ENCODE results near the gene AGRP.
"Not testable (repeated sequence)": the region's sequence is repeated elsewhere in the genome, so short reads cannot be mapped to it uniquely, and the experiment has no call there.

AGRP gene

GRCh38 chr16:67504031-67505021, 21.0 kb upstream of the AGRP start:
- DNase-seq, result peak; percentile 80

DNA sequence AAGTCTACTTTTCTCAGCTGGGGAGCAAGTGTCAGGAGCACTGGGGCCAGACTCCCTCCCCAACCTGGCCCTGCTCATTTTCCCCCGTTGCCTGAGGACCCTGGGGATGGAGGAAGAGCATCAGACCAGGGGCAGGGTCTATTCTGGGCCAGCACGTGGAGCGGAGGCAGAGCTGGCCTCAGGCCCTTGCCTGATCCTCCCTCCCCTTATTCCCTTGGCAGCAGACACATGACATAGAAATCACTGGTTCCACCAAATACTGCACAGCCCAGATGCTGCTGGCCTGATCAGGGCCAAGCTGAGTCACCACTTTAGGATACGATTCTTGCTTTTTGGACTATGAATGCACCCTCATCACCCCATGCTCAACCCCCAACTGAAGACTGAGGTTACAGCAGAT, 15.8 kb upstream of the AGRP start:
- no peak for DNase-seq

GRCh38 chr16:67490335-67491096, 7.2 kb upstream of the AGRP start:
- DNase-seq, result no peak

GRCh38 chr16:67489401-67490083, 6.2 kb upstream of the AGRP start:
- DNase-seq, result no peak

GRCh38 chr16:67487561-67487960, 4.2 kb upstream of the AGRP start:
- not testable (repeated sequence) for DNase-seq

DNA sequence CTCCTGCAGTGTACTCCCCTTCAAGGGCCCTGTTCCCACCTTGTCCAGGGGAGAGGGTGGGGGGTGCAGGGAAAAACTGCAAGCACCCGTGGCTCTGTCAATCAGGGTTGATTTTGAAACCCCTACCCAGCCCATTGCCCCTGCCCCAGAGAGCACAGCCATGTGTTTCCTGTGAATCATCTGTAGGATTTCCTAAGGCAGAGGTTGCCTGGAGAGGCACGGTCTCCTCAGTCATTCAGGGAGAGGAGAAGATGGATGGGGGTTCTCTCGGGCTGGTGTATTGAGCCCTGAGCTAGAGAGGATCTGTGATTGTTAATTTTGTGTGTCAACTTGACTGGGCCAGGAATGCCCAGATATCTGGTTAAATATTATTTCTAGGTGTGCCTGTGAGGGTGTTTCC, 3.5 kb upstream of the AGRP start:
- no peak for DNase-seq

DNA sequence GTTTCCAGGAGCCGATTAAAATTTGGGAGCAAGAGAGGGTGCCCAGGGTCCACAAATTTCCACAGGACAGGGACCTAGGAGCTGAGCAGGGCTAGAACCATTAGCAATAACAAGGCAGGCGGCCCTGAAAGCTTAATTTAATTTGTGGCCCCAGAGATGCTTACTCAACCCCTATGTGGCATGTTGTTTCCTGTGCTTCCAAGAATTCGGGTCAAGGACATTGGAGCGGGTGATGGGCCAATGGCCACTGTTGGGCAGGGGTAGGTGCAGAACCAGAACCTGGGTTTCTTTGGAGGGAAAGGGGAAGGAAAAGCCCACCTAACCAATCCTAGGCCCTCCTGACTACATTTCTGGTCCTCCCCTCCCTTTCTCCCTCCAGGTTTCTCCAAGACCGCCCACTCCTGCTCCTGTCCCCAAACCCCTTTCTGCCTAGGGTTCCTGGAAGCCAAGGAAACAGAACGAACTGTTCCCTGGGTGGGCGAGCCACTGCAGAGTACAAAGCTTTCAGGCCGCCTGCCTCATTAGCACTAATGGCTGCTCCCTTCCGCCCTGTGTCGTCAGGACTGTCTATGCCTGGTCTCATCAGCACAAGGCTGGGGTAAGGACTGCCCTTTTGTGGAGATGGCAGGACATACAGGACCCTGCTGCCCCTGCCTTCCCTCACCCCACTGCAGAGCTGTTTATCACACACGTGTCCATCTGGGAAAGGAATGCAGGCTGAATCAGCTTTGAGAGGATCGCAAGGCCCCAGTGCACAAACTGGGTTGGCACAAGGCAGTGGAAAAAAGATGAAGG, 581 bp upstream of the AGRP start:
- DNase-seq, result no peak

GRCh38 chr16:67482233-67482924, 968 bp downstream of the AGRP start:
- DNase-seq, result no peak

DNA sequence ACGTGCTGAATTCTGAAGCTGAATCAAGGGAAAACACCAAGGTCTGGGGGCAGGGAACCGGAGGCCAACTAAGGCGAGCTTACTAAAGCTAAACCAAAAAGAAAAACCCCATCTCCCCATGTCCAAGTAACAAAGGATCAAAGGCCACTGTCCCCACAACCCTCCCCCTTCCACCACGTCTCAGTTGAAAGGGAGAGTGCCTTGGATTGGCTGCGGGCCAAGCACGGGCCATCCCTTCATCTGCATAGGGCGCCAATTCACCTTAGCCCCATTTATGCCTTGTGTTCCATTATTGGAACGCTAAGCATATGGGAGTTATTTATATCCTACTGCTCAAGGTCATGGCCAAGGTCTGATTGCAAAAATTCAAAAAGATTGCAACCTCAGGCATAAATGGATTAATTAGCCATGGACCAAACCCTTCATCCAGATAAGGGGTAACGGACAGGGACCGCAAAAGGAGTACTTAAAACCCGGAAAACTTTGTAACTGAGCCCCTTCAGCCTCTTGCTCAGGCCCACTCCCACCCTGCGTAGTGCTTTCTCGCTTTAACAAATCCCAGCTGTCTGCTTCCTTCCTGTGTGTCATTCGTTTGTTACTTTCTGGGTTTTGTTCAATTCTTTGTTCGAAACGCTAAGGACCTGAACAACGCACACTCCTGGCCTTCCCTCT, 1.6 kb downstream of the AGRP start:
- DNase-seq, result peak; percentile 33

GRCh38 chr16:67480833-67481560, 2.4 kb downstream of the AGRP start, which contains the start of gene ATP6V0D1:
TSS of gene ATP6V0D1 (minus strand) at chr16:67481157. CDS start at chr16:67481086, 71 bp downstream.
- DNase-seq, result peak; percentile 97

DNA sequence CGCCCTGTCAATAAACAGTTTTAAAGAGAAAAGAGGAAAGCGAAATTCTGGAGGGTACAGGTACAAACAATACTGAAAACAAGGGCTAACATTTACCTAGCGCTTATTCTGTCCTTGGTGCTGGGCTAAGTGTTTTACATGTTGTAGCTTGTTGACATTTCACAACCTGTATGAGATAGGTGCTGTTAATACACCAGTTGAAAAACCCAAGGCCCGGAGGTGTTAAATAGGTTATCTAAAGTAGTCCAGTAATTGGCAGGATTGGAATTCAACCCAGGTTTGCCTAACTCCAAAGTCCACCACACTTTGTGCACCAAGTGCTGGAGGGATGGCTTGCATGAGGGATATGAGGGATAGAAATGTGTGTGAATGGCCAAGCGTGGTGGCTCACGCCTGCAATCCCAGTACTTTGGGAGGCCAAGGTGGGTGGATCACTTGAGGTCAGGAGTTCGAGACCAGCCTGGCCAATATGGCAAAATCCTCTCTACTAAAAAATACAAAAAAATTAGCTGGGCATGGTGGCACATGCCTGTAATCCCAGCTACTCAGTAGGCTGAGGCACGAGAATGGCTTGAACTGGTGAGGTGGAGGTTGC, 5.3 kb downstream of the AGRP start:
- no peak for DNase-seq

- no peak for DNase-seq
Measured at GRCh38 chr16:67474551-67475455, 8.5 kb downstream of the AGRP start.

- DNase-seq, result no peak
Measured at GRCh38 chr16:67471758-67472384, 11.5 kb downstream of the AGRP start.

GRCh38 chr16:67470359-67470758, 13.0 kb downstream of the AGRP start:
- no peak for DNase-seq

DNA sequence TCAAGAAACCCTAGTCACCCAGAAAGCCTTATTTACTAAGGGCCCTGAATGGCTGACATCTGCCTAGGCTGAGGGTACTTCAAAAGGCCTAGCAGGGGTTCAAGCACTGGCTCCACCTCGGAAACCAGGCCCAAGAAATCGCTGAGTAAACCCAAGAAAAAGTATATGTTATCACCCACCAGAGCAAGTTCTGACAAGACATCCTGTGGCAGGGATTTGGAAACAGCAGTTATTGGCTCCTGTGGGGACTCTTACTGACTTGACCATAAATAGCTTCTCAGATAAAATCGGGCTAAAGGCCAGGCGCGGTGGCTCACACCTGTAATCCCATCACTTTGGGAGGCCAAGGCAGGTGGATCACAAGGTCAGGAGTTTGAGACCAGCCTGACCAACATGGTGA, 14.6 kb downstream of the AGRP start:
- no peak for DNase-seq

DNA sequence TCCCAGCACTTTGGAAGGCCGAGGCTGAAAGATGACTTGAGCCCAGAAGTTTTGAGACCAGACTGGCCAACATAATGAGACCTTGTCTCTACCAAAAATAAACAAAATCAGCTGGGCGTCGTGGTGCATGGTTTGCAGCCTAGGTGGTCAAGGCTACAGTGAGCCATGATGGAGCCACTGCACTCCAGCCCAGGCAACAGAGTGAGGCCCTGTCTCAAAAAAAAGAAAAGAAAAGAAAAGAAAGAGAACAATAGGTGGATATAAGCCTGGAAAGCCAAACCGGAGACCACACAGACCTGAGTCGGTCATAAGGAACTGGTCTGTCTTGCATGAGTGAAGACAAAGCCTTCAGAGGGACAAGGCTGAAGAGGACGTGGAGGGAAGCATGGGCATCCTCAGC, 16.8 kb downstream of the AGRP start:
- DNase-seq, result no peak

DNA sequence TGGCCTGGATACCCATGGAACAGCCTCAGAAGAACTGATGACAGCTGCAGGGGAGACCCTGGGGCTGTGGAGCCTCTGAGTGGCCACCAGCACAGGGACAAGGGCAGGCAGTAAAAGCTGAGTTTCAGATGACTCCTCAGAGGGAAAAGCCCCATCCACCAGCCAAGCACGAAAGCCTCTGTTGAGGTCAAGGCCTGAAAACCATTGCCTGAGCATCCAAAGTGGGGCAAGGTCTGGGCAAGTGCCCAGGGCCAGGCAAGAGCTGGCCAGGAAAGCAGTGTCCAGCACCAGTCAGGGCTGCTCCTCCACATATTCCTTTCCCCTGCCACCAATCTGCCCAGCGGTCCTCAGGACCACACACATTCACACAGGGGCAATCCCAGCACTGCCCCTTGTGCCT, 18.8 kb downstream of the AGRP start:
- no peak for DNase-seq

GRCh38 chr16:67463691-67464090, 19.7 kb downstream of the AGRP start:
- no peak for DNase-seq

Data from CD4-positive, alpha-beta T cell treated with Interleukin-4 for 4 hours (primary cell).